A673 (cell line): Measurements from ENCODE around the gene ASB16. TPM values are rescaled to one million over a fixed set of nuclear protein-coding genes. Genes with fewer than 3 reads are reported as not detected.
A peak's percentile ranks its signal among the peaks of the same experiment; 100 is the strongest.

ENCODE experiments used
- BruUV-seq: library from RNA; stranded (reverse); fragments of 400-500 nt; replicated peaks from 2 replicates; lab custom pipeline; 2021; lab: Mats Ljungman, UMichigan
- CTCF ChIA-PET: fragments of 300-600 bp; sonication (Branson Sonifier 250); formaldehyde crosslinking; loops from one replicate; lab custom pipeline; 2022; ENCODE audit warnings: antibody characterized with exemption; lab: Charles Lee
- POLR2A ChIA-PET: fragments of 300-600 bp; sonication (Branson Sonifier 250); formaldehyde crosslinking; loops from one replicate; lab custom pipeline; 2022; ENCODE audit warnings: antibody characterized with exemption; ENCODE audit not compliant: low non-redundant PET; lab: Charles Lee
- DNase-seq: peaks from one replicate; pipeline ENCODE4 v3.0.0-alpha.2; 2015; ENCODE audit warnings: low spot score
- H3K27ac ChIP-seq: fragments of 200-600 bp; sonication (generic); 2 replicates; pipeline ENCODE4 v1.5.1; 2016; ENCODE audit warnings: mixed run types, low read depth, mild to moderate bottlenecking, mixed read lengths, antibody characterized with exemption, low read length; ENCODE audit not compliant: poor library complexity, severe bottlenecking
- H3K27me3 ChIP-seq: fragments of 200-600 bp; sonication (generic); replicated peaks from 2 replicates; pipeline ENCODE4 v1.6.1; 2017; ENCODE audit warnings: mixed run types, low read depth, mild to moderate bottlenecking, mixed read lengths, antibody characterized with exemption, low read length; ENCODE audit not compliant: insufficient read depth, poor library complexity
- H3K36me3 ChIP-seq: fragments of 200-600 bp; sonication (generic); 2 replicates; pipeline ENCODE4 v1.6.1; 2016; ENCODE audit warnings: mixed run types, mild to moderate bottlenecking, mixed read lengths, antibody characterized with exemption, low read length; ENCODE audit not compliant: insufficient read depth, poor library complexity, severe bottlenecking
- H3K4me1 ChIP-seq: fragments of 200-600 bp; sonication (generic); 2 replicates; pipeline ENCODE4 v1.6.1; 2017; ENCODE audit warnings: mixed run types, mild to moderate bottlenecking, mixed read lengths, antibody characterized with exemption, low read length; ENCODE audit not compliant: insufficient read depth, poor library complexity, severe bottlenecking
- H3K4me3 ChIP-seq: fragments of 200-600 bp; sonication (generic); 2 replicates; pipeline ENCODE4 v1.5.1; 2016; ENCODE audit warnings: low read depth, mixed run types, mild to moderate bottlenecking, mixed read lengths, low read length; ENCODE audit not compliant: poor library complexity, severe bottlenecking
- H3K9me3 ChIP-seq: fragments of 200-600 bp; sonication (generic); 2 replicates; pipeline ENCODE4 v1.6.1; 2016; ENCODE audit warnings: mixed run types, low read depth, mild to moderate bottlenecking, mixed read lengths, antibody characterized with exemption, low read length; ENCODE audit not compliant: poor library complexity, severe bottlenecking
- CTCF ChIP-seq: fragments of 300-800, 200-600 bp; sonication (generic); conservative IDR thresholded peaks from 2 replicates; pipeline ENCODE4 v1.5.1; 2017; ENCODE audit warnings: low read depth, mild to moderate bottlenecking, antibody characterized with exemption, low read length, moderate library complexity, mixed read lengths
- EZH2 ChIP-seq: fragments of 200-600 bp; sonication (generic); IDR thresholded peaks from 2 replicates; pipeline ENCODE4 v1.6.1; 2017; ENCODE audit warnings: borderline replicate concordance, low read depth, mild to moderate bottlenecking, mixed read lengths, antibody characterized with exemption, low read length; ENCODE audit not compliant: poor library complexity, severe bottlenecking
- intact Hi-C: fragments of 100-400 bp; cut with micrococcal nuclease; formaldehyde crosslinking; loops from one replicate; pipeline ENCODE4 v1.10.0; 2022; ENCODE audit not compliant: unreplicated experiment
- total RNA-seq: library from RNA; stranded (reverse); gene quantifications from 2 replicates; pipeline ENCODE4 v1.2.3, GENCODE V29; 2021

The ASB16 gene
- total RNA-seq, 1 experiment from 2014 or later: 0.17 TPM

GRCh38 chr17:44217738-44218343, 47.3 kb downstream of the ASB16 start:
- POLR2A ChIA-PET: interaction anchor here (0.6 kb wide), 2 partner anchors 46 to 136 kb away, joined by 3 to 10 read pairs; no protein-coding TSS in a partner anchor
- Histone ChIP-seq H3K9me3 (no peaks in the 10 kb centered on the region), H3K27me3 (no peaks in the 10 kb centered on the region), H3K36me3 (peaks cover 30% of the 10 kb centered on the region), H3K4me3 (peak overlapping the region; percentile 72), H3K4me1 (peaks cover 9% of the 10 kb centered on the region), H3K27ac (peak overlapping the region; percentile 93)
- TF ChIP-seq CTCF: no peak
- TF ChIP-seq EZH2: no peak
- BruUV-seq: TSS peak; percentile 25
- intact Hi-C loops: no loop called here
- DNase-seq: no peak
- CTCF ChIA-PET: interaction anchor here (1.0 kb wide), 1 partner anchor 14 kb away, joined by 5 read pairs; no protein-coding TSS in a partner anchor

- intact Hi-C loops: no loop called here
- CTCF ChIA-PET: interaction anchor here (0.6 to 1.0 kb wide), 2 partner anchors 9 to 15 kb away, joined by 4 to 5 read pairs; no protein-coding TSS in a partner anchor
- TF ChIP-seq CTCF (peak; percentile 50), EZH2 (no peak)
- peak; percentile 88 for DNase-seq
- H3K27me3 ChIP-seq: no peaks in the 10 kb centered on the region
- peaks cover 9% of the 10 kb centered on the region for H3K4me1 ChIP-seq
- peak overlapping the region; percentile 72 for H3K4me3 ChIP-seq
- no TSS peak for BruUV-seq
- H3K27ac ChIP-seq: peak overlapping the region; percentile 93
- no peaks in the 10 kb centered on the region for H3K9me3 ChIP-seq
- POLR2A ChIA-PET: interaction anchor here (0.6 kb wide), 3 partner anchors 11 to 136 kb away, joined by 3 to 10 read pairs (median 4); no protein-coding TSS in a partner anchor
- peaks cover 30% of the 10 kb centered on the region for H3K36me3 ChIP-seq
These were observed 48.0 kb downstream of the ASB16 start for GRCh38 chr17:44218344-44219107.

GRCh38 chr17:44219108-44219615, 48.7 kb downstream of the ASB16 start:
- DNase-seq: peak; percentile 69
- Histone ChIP-seq H3K4me3 (peak overlapping the region; percentile 72), H3K4me1 (peaks cover 9% of the 10 kb centered on the region), H3K27me3 (no peaks in the 10 kb centered on the region), H3K9me3 (no peaks in the 10 kb centered on the region), H3K27ac (peak overlapping the region; percentile 93), H3K36me3 (peaks cover 29% of the 10 kb centered on the region)
- no TSS peak for BruUV-seq
- ChIA-PET CTCF (no interaction called here), POLR2A (no interaction called here)
- TF ChIP-seq EZH2 (no peak), CTCF (no peak)
- intact Hi-C loops: no loop called here
